Natural killer cell treated with Interleukin-12 subunit alpha and Interleukin-12 subunit beta and Interleukin-15 and Interleukin-18, amount 100 ng/mL, for 72 hours (primary cell): ENCODE results near the gene ING1. TPM values are rescaled to one million over a fixed set of nuclear protein-coding genes. Genes with fewer than 3 reads are reported as not detected.

Source experiments
- total RNA-seq, 2 donors: library from RNA; stranded (reverse); gene quantifications; one replicate each; pipeline ENCODE4 v1.2.3, GENCODE V29; 2022

The ING1 gene
- total RNA-seq, 2 donors from 2014 or later: 11.1 to 15.7 TPM

Other genes with a start within 250 kb of the ING1 start
- 1 to 10 TPM in 1 of 2 donors, under 1 TPM in 1; 0.47 to 3.1 TPM for gene RAB20, start 152.0 kb upstream of the ING1 start, total RNA-seq
- gene NAXD, start 98.2 kb upstream of the ING1 start, total RNA-seq: 10 to 100 TPM; 20.7 to 31.9 TPM
- gene CARS2, start 7.6 kb upstream of the ING1 start, total RNA-seq: 100 to 1,000 TPM in 1 of 2 donors, 10 to 100 TPM in 1; 58.1 to 112 TPM
- 100 to 1,000 TPM in 1 of 2 donors, 10 to 100 TPM in 1; 95.5 to 137 TPM for gene ANKRD10, start 201.4 kb downstream of the ING1 start, total RNA-seq